ENCODE results near the gene ARNT2. TPM values are rescaled to one million over a fixed set of nuclear protein-coding genes. Genes with fewer than 3 reads are reported as not detected.

Gene ARNT2
- total and polyA plus RNA-seq, 10 of the 15 experiments (the other 5 are each of a cell fraction or from before 2014, with no cell fraction given) = 0.07 to 0.49 (median 0.09) TPM; not detected in 6

DNA sequence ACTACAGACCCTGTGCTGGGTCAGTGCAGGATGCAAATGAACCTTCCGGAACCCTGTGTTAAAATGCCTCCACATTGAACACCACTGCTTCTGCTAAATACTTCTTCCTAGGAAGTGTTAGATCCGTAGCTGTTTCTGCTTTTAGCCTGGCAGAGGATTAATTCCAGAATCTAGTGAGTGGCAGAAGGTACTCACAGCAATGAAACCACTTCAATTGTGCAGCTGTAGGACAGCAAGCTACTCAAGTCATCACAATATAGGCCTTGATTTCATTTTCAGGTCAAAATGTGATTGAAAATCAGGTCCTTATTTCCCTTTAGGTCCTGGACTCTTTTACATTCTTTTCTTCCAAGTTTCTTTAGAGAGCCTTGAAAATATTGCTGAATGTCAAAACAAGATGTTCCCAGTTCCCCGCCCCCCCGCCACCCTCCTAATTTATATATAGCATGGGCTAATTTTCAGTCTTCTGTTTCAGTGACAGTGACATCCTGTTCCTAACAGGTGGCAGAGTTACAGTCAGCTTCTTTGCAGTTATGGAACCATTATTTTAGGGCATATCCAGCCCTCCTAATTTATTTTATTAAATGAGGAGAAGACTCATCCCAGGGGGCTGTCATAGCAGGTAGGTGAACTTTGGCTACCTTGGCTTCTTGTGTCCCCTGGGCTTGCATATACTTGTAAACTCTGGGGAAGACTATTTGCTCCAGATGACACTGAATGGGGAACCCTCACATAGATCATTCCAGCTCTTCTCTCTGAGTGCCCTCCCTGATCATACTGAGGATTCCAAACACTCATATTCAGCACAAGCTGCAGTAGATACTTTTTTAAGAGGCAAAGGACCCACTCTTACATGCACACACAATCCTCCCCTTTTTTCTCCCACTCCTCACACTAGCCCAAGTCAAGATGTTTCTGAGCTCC is 28.0 kb upstream of the ARNT2 start (continued):
- no peak for TF ChIP-seq NKRF (conservative IDR thresholded peaks at IDR 0.05)
- TF ChIP-seq, protein P1, sequence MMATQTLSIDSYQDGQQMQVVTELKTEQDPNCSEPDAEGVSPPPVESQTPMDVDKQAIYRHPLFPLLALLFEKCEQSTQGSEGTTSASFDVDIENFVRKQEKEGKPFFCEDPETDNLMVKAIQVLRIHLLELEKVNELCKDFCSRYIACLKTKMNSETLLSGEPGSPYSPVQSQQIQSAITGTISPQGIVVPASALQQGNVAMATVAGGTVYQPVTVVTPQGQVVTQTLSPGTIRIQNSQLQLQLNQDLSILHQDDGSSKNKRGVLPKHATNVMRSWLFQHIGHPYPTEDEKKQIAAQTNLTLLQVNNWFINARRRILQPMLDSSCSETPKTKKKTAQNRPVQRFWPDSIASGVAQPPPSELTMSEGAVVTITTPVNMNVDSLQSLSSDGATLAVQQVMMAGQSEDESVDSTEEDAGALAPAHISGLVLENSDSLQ (IDR thresholded peaks at IDR 0.05) = no peak
- TF ChIP-seq ESRRA (IDR thresholded peaks at IDR 0.05; ENCODE audit: low read length) = no peak

DNA sequence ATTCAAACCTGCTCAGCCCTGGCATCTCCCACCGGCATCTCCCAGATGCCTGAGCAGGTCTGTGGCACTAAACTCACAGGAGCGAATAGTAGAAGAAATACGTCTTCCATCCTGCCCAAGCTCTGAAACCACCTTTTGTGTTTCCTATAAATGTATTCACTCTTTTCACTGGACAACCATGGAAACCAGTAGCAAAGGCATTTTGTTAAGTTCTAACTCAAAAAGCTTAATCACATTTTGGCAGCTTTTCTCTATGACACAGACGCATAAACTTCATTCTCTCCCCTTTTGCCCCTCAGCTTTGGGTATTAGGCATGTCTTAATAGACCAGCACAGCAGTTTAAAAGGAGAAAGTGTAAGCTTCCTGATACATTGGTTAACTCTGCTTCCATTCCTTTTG is 24.5 kb upstream of the ARNT2 start:
- ATAC-seq (no peak), FAIRE-seq (no peak), DNase-seq (ENCODE audit: low read depth, low spot score) (no peak)
- WGBS (ENCODE audit: insufficient coverage, insufficient replicate concordance, low lambda C conversion rate, missing lambda C conversion rate) = 84% methylated on average over 4 of the region's 4 CpGs
- ChIA-PET SMC1A (ENCODE audit: uncharacterized antibody, unreplicated experiment) (no interaction called here), RAD21 (ENCODE audit: unreplicated experiment) (no interaction called here), POLR2A (no interaction called here), CTCF (no interaction called here)
- Histone ChIP-seq H3K27ac (ENCODE audit: control insufficient read depth, insufficient read depth) (no peak overlapping the region), H2AFZ (ENCODE audit: control insufficient read depth, low read depth, low read length) (no peak overlapping the region), H3K27me3 (replicated peaks in 1 of 2; ENCODE audit: control insufficient read depth in 2 of 2, insufficient read depth in 2 of 2, low read length in 1 of 2) (no peaks in the 10 kb centered on the region; a peak in 1 of 4 replicates), H3K79me2 (ENCODE audit: control insufficient read depth, insufficient read depth, low read length) (no peaks in the 10 kb centered on the region), H3K9me3 (replicated peaks; ENCODE audit: control insufficient read depth, insufficient read depth, low read length) (no peaks in the 10 kb centered on the region), H3K9ac (ENCODE audit: control insufficient read depth, insufficient read depth, low read length) (no peak overlapping the region), H4K20me1 (ENCODE audit: control insufficient read depth, insufficient read depth) (no peaks in the 10 kb centered on the region), H3K4me2 (ENCODE audit: control insufficient read depth, insufficient read depth) (no peak overlapping the region), H3K4me3 (no peak overlapping the region), H3K4me1 (ENCODE audit: control insufficient read depth, insufficient read depth, low read length) (no peaks in the 10 kb centered on the region), H3K36me3 (ENCODE audit: control insufficient read depth in 2 of 2, insufficient read depth in 2 of 2, low read length in 1 of 2) (no peaks in the 10 kb centered on the region)
- intact Hi-C loops (cut with micrococcal nuclease; ENCODE audit: unreplicated experiment) = no loop called here
- in situ Hi-C loops (cut with MboI) = no loop called here
- BruUV-seq (replicated peaks) = no TSS peak
- TF ChIP-seq POLR2A (IDR thresholded peaks at IDR 0.05; ENCODE audit: low read depth, low read length) (no peak), FOS (IDR thresholded peaks at IDR 0.05; ENCODE audit: borderline replicate concordance, extremely low read depth, insufficient read length) (no peak), NR2F1 (conservative IDR thresholded peaks at IDR 0.05) (no peak), CTCF (IDR thresholded peaks at IDR 0.05 in 2 of 3, conservative IDR thresholded peaks at IDR 0.05 in 1 of 3; ENCODE audit: control insufficient read depth in 2 of 3, extremely low read depth in 1 of 3, insufficient read depth in 1 of 3, low read depth in 3 of 3, low read length in 3 of 3) (no peak), RUNX3 (IDR thresholded peaks at IDR 0.05; ENCODE audit: low read length) (no peak), WRNIP1 (IDR thresholded peaks at IDR 0.05; ENCODE audit: borderline replicate concordance, low read depth, low read length) (no peak), EP300 (IDR thresholded peaks at IDR 0.05; ENCODE audit: borderline replicate concordance in 1 of 2, control insufficient read depth in 1 of 2, low read depth in 2 of 2, low read length in 2 of 2) (no peak), ZBTB4 (CRISPR knock-in tag; IDR thresholded peaks at IDR 0.05) (no peak), BCL11A (IDR thresholded peaks at IDR 0.05; ENCODE audit: low read depth, low read length) (no peak)

All from GM12878 (cell line).